ENCODE measurements around the gene PNLIPRP2.

The PNLIPRP2 gene

DNA sequence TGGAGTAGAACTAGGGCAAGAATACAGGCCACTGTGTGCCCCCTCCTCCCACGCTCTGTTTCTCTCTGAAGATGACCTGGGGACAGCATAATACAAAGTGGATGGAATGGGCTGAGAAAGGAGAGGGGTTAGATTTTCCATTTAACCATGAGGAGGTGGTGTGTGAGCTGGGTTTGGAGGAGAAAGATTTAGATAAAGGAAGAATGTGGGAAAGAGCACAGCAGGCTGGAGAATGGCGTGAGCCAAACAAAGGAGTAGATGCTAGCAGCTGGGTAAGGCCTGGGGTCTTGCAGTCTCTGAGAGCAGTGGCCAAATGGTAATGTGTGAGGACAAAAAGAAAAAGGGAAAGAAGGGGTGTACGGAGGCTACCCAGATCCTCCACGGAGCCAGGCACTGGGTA lies 8.6 kb downstream of the PNLIPRP2 start:
- CTCF ChIA-PET = interaction anchor here (0.6 to 6.7 kb wide), 5 partner anchors 26 to 1600 kb away, joined by 3 to 60 read pairs (median 3); no protein-coding TSS in a partner anchor
- TF ChIP-seq, protein P1, sequence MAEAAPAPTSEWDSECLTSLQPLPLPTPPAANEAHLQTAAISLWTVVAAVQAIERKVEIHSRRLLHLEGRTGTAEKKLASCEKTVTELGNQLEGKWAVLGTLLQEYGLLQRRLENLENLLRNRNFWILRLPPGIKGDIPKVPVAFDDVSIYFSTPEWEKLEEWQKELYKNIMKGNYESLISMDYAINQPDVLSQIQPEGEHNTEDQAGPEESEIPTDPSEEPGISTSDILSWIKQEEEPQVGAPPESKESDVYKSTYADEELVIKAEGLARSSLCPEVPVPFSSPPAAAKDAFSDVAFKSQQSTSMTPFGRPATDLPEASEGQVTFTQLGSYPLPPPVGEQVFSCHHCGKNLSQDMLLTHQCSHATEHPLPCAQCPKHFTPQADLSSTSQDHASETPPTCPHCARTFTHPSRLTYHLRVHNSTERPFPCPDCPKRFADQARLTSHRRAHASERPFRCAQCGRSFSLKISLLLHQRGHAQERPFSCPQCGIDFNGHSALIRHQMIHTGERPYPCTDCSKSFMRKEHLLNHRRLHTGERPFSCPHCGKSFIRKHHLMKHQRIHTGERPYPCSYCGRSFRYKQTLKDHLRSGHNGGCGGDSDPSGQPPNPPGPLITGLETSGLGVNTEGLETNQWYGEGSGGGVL (tag by site-specific recombination; IDR thresholded peaks at IDR 0.05) = no peak
- no peak for TF ChIP-seq ZNF202 (tag by site-specific recombination; IDR thresholded peaks at IDR 0.05; ENCODE audit: borderline replicate concordance)
- TF ChIP-seq, protein P2, sequence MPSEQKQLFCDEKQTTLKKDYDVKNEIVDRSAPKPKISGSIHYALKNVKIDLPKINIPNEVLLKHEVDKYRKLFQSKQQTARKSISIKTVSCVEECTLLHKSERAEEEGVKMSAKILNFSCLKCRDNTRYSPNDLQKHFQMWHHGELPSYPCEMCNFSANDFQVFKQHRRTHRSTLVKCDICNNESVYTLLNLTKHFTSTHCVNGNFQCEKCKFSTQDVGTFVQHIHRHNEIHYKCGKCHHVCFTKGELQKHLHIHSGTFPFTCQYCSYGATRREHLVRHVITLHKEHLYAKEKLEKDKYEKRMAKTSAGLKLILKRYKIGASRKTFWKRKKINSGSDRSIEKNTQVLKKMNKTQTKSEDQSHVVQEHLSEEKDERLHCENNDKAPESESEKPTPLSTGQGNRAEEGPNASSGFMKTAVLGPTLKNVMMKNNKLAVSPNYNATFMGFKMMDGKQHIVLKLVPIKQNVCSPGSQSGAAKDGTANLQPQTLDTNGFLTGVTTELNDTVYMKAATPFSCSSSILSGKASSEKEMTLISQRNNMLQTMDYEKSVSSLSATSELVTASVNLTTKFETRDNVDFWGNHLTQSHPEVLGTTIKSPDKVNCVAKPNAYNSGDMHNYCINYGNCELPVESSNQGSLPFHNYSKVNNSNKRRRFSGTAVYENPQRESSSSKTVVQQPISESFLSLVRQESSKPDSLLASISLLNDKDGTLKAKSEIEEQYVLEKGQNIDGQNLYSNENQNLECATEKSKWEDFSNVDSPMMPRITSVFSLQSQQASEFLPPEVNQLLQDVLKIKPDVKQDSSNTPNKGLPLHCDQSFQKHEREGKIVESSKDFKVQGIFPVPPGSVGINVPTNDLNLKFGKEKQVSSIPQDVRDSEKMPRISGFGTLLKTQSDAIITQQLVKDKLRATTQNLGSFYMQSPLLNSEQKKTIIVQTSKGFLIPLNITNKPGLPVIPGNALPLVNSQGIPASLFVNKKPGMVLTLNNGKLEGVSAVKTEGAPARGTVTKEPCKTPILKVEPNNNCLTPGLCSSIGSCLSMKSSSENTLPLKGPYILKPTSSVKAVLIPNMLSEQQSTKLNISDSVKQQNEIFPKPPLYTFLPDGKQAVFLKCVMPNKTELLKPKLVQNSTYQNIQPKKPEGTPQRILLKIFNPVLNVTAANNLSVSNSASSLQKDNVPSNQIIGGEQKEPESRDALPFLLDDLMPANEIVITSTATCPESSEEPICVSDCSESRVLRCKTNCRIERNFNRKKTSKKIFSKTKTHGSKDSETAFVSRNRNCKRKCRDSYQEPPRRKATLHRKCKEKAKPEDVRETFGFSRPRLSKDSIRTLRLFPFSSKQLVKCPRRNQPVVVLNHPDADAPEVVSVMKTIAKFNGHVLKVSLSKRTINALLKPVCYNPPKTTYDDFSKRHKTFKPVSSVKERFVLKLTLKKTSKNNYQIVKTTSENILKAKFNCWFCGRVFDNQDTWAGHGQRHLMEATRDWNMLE (tag by site-specific recombination; conservative IDR thresholded peaks at IDR 0.05; ENCODE audit: low read depth) = no peak
- TF ChIP-seq ZNF776 (tag by site-specific recombination; IDR thresholded peaks at IDR 0.05; ENCODE audit: borderline replicate concordance) = no peak
- TF ChIP-seq, protein P3, sequence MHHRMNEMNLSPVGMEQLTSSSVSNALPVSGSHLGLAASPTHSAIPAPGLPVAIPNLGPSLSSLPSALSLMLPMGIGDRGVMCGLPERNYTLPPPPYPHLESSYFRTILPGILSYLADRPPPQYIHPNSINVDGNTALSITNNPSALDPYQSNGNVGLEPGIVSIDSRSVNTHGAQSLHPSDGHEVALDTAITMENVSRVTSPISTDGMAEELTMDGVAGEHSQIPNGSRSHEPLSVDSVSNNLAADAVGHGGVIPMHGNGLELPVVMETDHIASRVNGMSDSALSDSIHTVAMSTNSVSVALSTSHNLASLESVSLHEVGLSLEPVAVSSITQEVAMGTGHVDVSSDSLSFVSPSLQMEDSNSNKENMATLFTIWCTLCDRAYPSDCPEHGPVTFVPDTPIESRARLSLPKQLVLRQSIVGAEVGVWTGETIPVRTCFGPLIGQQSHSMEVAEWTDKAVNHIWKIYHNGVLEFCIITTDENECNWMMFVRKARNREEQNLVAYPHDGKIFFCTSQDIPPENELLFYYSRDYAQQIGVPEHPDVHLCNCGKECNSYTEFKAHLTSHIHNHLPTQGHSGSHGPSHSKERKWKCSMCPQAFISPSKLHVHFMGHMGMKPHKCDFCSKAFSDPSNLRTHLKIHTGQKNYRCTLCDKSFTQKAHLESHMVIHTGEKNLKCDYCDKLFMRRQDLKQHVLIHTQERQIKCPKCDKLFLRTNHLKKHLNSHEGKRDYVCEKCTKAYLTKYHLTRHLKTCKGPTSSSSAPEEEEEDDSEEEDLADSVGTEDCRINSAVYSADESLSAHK (tag by site-specific recombination; IDR thresholded peaks at IDR 0.05) = no peak
- TF ChIP-seq, protein P4, sequence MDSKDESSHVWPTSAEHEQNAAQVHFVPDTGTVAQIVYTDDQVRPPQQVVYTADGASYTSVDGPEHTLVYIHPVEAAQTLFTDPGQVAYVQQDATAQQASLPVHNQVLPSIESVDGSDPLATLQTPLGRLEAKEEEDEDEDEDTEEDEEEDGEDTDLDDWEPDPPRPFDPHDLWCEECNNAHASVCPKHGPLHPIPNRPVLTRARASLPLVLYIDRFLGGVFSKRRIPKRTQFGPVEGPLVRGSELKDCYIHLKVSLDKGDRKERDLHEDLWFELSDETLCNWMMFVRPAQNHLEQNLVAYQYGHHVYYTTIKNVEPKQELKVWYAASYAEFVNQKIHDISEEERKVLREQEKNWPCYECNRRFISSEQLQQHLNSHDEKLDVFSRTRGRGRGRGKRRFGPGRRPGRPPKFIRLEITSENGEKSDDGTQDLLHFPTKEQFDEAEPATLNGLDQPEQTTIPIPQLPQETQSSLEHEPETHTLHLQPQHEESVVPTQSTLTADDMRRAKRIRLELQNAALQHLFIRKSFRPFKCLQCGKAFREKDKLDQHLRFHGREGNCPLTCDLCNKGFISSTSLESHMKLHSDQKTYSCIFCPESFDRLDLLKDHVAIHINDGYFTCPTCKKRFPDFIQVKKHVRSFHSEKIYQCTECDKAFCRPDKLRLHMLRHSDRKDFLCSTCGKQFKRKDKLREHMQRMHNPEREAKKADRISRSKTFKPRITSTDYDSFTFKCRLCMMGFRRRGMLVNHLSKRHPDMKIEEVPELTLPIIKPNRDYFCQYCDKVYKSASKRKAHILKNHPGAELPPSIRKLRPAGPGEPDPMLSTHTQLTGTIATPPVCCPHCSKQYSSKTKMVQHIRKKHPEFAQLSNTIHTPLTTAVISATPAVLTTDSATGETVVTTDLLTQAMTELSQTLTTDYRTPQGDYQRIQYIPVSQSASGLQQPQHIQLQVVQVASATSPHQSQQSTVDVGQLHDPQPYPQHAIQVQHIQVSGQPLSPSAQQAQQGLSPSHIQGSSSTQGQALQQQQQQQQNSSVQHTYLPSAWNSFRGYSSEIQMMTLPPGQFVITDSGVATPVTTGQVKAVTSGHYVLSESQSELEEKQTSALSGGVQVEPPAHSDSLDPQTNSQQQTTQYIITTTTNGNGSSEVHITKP (tag by site-specific recombination; IDR thresholded peaks at IDR 0.05) = no peak
- TF ChIP-seq PRDM1 (tag by site-specific recombination; IDR thresholded peaks at IDR 0.05) = no peak
- TF ChIP-seq, protein P5, sequence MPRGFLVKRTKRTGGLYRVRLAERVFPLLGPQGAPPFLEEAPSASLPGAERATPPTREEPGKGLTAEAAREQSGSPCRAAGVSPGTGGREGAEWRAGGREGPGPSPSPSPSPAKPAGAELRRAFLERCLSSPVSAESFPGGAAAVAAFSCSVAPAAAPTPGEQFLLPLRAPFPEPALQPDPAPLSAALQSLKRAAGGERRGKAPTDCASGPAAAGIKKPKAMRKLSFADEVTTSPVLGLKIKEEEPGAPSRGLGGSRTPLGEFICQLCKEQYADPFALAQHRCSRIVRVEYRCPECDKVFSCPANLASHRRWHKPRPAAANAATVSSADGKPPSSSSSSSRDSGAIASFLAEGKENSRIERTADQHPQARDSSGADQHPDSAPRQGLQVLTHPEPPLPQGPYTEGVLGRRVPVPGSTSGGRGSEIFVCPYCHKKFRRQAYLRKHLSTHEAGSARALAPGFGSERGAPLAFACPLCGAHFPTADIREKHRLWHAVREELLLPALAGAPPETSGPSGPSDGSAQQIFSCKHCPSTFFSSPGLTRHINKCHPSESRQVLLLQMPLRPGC (tag by site-specific recombination; IDR thresholded peaks at IDR 0.05) = no peak
- no peak for TF ChIP-seq ZNF701 (tag by site-specific recombination; IDR thresholded peaks at IDR 0.05)
- TF ChIP-seq, protein P6, sequence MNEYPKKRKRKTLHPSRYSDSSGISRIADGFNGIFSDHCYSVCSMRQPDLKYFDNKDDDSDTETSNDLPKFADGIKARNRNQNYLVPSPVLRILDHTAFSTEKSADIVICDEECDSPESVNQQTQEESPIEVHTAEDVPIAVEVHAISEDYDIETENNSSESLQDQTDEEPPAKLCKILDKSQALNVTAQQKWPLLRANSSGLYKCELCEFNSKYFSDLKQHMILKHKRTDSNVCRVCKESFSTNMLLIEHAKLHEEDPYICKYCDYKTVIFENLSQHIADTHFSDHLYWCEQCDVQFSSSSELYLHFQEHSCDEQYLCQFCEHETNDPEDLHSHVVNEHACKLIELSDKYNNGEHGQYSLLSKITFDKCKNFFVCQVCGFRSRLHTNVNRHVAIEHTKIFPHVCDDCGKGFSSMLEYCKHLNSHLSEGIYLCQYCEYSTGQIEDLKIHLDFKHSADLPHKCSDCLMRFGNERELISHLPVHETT (tag by site-specific recombination; IDR thresholded peaks at IDR 0.05) = no peak
- TF ChIP-seq ZNF112 (tag by site-specific recombination; IDR thresholded peaks at IDR 0.05) = no peak
- TF ChIP-seq ZNF350 (tag by site-specific recombination; IDR thresholded peaks at IDR 0.05) = no peak
- TF ChIP-seq ZNF830 (tag by site-specific recombination; IDR thresholded peaks at IDR 0.05; ENCODE audit: low read depth) = no peak
- TF ChIP-seq KLF7 (tag by site-specific recombination; IDR thresholded peaks at IDR 0.05; ENCODE audit: borderline replicate concordance) = no peak
- no peak for TF ChIP-seq ZNF560 (tag by site-specific recombination; IDR thresholded peaks at IDR 0.05; ENCODE audit: borderline replicate concordance)
- TF ChIP-seq, protein P7, sequence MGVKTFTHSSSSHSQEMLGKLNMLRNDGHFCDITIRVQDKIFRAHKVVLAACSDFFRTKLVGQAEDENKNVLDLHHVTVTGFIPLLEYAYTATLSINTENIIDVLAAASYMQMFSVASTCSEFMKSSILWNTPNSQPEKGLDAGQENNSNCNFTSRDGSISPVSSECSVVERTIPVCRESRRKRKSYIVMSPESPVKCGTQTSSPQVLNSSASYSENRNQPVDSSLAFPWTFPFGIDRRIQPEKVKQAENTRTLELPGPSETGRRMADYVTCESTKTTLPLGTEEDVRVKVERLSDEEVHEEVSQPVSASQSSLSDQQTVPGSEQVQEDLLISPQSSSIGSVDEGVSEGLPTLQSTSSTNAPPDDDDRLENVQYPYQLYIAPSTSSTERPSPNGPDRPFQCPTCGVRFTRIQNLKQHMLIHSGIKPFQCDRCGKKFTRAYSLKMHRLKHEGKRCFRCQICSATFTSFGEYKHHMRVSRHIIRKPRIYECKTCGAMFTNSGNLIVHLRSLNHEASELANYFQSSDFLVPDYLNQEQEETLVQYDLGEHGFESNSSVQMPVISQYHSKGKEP (tag by site-specific recombination; IDR thresholded peaks at IDR 0.05) = no peak
- no peak for TF ChIP-seq GLI2 (tag by site-specific recombination; IDR thresholded peaks at IDR 0.05; ENCODE audit: borderline replicate concordance, low read depth)
- no peak for TF ChIP-seq ZNF311 (tag by site-specific recombination; IDR thresholded peaks at IDR 0.05; ENCODE audit: borderline replicate concordance)

More for the DNA sequence above, 8.6 kb downstream of the PNLIPRP2 start:
- POLR2A ChIA-PET = no interaction called here
- Histone ChIP-seq H3K27ac (ENCODE audit: extremely low read depth, low read depth, low read length) (no peak overlapping the region), H3K9me3 (ENCODE audit: control insufficient read depth, insufficient read depth, low read depth, low read length) (no peaks in the 10 kb centered on the region), H3K4me3 (ENCODE audit: low read depth, low read length) (no peak overlapping the region), H3K4me1 (ENCODE audit: control insufficient read depth, insufficient read depth, low read length) (no peaks in the 10 kb centered on the region), H3K36me3 (ENCODE audit: control insufficient read depth in 2 of 2, insufficient read depth in 1 of 2, low read length in 2 of 2) (no peaks in the 10 kb centered on the region)

All from HEK293 (cell line).